Stimulated activated CD4-positive, alpha-beta T cell treated with anti-CD3 and anti-CD28 coated beads, Interleukin-15, amount 100 ng/mL, for 48 hours (primary cell): Measurements from ENCODE around the gene TGFB1.
"Not testable (repeated sequence)": the region's sequence is repeated elsewhere in the genome, so short reads cannot be mapped to it uniquely, and the experiment has no call there.

ENCODE experiments used
- DNase-seq, 2 donors: peaks; one replicate each; pipeline ENCODE4 v3.0.0-alpha.2; 2020; ENCODE audit warnings: low read depth in 2 of 2

Gene TGFB1

DNA sequence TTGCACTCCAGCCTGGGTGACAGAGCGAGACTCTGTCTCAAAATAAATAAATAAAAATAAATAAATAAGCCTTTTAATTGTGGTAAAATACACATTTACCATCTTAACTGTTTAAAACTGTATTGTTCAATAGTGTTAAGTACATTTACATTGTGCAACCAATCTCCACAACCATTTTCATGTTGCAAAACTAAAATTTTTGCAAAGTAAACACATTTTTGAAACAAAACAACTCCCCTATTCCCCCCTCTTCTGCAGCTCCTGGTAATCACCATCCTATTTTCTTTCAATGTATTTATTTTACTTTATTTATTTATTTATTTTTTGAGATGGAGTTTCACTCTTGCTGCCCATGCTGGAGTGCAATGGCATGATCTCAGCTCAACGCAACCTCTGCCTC, 16.0 kb upstream of the TGFB1 start:
- DNase-seq, result no peak

GRCh38 chr19:41367848-41368301, 14.2 kb upstream of the TGFB1 start:
- no peak for DNase-seq

- no peak for DNase-seq
These were observed 12.4 kb upstream of the TGFB1 start for GRCh38 chr19:41366089-41366488.

DNA sequence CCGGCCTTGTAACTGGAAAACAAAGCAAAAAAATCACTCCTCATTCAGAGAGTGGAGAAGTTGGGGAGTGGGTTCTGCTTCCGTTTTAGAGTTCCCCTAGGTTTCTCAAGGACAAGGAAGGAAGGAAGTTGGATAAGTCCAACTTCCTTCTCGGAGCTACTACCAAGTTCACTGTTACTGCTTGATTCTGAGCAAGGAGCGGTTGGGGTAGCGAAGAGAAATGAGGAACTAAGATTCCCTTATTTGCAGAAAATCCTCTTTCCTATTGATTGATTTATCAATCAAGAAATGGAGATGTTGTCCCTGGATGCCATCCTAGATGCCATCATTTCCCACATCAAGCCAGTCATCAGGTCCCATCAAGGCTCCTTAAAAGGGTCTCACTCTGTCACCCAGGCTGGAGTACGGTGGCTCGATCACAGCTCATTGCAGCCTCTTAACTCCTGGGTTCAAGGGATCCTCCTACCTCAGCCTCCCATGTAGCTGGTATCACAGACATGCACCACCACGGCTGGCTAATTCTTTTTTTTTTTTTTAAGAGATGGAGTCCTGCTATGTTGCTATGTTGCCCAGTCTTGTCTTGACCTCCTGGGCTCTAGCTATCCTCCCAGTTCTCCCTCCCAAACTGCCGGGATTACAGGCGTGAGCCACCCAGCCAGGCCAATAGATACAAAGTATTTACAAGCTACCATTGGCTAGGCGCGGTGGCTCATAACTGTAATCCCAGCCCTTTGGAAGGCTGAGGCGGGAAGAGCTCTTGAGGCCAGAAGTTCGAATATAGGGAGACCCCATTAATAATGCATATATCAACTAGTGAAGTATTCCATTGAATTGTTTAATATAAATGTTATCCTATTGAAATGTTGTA, 11.0 kb upstream of the TGFB1 start:
- DNase-seq, result no peak

- peak; percentile 95 to 97 for DNase-seq
These were observed 10.2 kb upstream of the TGFB1 start, which contains the start of gene B9D2 for GRCh38 chr19:41363753-41364523. Gene B9D2, minus strand, starts transcription at chr19:41364149. Its CDS starts 630 bp downstream, at chr19:41363519.

- DNase-seq, result no peak
These were observed 9.6 kb upstream of the TGFB1 start for GRCh38 chr19:41363371-41363752.

DNA sequence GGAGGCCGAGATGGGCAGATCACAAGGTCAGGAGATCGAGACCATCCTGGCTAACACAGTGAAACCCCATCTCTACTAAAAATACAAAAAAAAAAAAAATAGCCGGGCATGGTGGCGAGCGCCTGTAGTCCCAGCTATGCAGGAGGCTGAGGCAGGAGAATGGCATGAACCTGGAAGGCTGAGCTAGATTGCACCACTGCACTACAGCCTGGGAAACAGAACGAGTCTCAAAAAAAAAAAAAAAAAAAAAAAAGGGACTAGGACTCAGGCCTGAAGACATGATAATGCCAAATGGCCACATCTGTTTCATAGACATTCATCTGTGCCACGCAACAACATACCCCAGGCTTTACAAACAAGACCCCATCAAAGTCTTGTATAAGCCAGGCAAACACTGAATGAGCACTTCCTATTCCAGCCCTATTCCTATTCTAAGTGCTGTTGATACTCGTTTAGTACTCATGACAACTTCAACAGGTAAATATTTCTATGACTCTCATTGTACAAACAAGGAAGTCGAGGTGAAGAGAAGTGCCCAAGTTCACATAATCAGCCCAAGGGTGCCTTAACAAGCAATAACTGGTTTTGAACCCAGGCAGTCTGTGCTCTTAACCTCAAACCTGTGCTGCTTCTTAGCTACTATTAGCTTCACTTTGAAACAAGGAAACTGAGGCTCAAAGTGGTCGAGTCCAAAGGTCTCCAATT, 8.6 kb upstream of the TGFB1 start:
- DNase-seq, result no peak

GRCh38 chr19:41359741-41360140, 6.0 kb upstream of the TGFB1 start:
- DNase-seq, result no peak

- no peak for DNase-seq
These were observed 4.0 kb upstream of the TGFB1 start for GRCh38 chr19:41357746-41358145.

DNA sequence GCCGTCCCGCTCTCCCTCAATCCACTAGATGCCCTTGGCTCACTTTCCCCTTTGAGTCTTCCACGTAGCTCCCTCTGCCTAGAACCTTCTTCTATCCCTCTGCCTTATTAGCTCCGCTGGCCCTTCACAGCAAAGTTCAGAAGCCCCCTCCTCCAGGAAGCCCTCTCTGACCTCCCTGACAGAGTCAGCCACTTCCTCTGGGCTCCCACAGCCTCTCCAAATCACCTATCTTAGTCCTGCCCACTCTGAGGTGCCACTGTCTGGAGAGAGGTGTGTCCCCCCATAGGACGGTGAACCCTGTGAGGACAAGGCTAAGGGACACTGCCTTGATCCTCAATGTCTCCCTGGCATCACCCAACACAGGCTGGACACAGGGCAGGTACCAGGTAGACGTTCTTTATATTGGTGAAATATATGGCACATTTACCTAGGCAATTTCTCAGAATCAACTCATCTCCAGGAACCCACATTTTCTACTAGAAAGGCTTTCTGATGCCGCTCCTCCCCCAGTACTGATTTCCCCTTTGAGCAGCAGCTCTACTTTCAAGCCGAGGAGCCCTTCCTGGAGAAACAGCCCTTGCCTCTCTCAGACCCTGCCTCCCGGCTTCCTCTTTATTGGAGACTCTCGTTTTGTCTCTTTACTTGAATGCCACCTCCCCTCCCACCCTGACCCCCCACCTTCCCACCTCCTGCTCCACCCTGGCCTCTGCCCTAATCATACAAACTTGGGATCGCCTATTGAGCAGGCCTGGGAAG, 3.4 kb upstream of the TGFB1 start:
- no peak for DNase-seq

DNA sequence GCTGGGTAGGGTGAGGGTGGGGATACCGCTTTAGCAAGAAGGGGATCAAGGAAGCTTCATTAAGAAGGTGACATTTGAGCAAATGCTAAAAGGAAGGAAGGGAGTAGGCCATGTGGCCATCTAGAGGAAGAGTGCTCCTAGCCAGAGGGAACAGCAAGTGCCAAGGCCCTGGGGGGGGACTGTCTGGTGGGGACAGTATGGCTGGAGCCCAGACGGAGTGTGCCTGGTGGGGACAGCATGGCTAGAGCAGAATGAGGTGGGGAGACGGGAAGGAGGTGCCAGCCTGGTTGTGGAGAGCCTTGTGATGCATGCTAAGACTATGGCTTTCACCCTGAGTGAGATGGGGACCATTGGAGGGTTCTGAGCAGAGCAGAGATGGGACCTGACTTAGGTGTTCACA, 2.1 kb upstream of the TGFB1 start:
- no peak for DNase-seq

DNA sequence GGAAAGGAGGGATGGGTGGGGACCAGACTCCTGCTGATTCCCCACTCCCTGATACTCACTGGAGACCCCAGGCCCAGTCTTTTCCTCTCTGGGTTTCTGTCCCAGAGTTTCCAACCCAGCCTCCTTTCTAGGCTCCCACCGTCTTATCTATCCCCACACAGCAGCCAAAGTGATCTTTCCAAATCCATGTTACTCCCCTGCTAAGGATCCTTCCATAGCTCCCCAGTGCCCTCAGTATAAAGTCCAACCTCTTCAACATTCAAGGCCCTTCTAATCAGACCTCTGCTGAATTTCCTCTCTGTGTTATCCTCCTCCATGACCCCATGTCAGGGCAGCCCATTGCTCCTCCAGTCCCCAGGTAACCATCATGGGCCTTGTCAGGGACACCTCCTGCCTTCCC, 1.3 kb upstream of the TGFB1 start:
- no peak for DNase-seq

GRCh38 chr19:41354343-41354953, 726 bp upstream of the TGFB1 start:
- DNase-seq, result no peak

DNA sequence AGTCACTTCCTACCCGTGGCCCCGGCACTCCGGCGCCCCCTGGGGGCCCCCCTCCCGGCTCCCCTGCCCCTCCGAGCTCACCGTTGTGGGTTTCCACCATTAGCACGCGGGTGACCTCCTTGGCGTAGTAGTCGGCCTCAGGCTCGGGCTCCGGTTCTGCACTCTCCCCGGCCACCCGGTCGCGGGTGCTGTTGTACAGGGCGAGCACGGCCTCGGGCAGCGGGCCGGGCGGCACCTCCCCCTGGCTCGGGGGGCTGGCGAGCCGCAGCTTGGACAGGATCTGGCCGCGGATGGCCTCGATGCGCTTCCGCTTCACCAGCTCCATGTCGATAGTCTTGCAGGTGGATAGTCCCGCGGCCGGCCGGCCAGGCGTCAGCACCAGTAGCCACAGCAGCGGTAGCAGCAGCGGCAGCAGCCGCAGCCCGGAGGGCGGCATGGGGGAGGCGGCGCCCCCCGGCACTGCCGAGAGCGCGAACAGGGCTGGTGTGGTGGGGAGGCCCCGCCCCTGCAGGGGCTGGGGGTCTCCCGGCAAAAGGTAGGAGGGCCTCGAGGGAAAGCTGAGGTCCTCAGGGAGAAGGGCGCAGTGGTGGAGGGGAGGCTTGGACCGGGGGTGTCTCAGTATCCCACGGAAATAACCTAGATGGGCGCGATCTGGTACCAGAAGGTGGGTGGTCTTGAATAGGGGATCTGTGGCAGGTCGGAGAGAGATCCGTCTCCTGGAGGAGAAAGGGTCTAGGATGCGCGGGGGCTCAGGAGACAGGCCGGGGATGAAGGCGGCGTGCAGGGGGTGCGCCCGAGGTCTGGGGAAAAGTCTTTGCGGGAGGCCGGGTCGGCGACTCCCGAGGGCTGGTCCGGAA, 885 bp downstream of the TGFB1 start:
- peak; percentile 56 to 69 for DNase-seq

DNA sequence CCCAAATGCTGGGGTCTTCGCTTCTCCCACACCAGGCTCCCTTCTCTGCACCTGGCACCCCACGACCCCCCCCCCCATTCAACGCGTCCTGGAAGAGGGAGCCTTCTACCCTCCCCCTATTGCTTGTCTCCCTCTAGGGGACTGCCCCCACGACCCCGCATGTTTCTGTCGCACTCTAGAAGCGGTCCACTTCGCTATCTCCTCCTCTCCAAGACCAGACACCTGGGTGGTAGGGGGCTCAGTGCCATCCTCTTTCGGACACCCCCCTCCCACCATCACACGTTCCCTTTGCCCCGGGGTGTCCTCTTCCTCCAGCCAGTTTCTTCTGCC, 1.5 kb downstream of the TGFB1 start:
- DNase-seq, result no peak

DNA sequence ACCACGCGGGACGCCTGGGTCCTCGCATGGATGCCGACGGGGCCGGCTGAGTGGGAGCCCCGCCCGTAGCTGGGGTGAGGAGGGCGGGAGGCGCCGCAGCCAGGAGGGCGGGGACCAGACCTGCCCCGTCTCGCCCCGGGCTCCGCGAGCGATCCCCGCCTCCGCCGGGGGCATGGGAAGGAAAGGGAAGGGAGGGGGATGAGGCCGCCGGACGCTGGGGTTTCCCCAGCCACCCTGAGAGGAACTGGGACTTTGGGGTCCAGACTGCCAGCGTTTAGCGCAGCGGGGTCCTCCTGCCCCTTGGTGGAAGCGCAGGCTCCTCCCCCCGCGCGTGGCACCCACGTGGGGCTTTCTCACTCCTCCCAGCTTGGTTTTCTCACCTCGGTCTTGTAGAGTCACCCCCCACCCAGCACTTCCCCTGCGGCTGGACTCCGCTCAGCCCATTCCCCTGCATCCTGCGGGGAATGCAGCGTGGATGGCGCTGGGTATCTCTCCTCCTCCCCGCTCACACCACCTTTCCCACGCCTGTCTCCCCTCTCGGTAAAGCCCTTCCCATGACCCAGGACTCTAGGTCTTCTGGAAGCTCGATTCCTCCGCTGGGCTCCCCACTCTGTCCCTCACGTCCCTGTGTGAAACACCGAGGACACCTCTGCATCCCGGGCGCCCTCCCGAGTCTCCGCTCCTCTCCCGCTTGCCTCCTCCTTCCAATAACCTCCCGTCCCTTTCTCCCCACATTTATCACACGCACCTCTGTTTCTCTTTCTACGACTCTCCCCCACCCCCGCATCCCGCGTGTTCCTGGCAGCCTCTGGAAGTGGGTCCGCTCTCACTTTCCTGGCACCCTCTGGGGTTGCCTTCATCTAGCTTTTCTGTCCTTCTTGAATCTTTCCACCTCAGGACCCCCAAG, 2.1 kb downstream of the TGFB1 start:
- peak; percentile 63 to 76 for DNase-seq

- DNase-seq, result no peak
These were observed 2.9 kb downstream of the TGFB1 start for GRCh38 chr19:41350735-41351338.

DNA sequence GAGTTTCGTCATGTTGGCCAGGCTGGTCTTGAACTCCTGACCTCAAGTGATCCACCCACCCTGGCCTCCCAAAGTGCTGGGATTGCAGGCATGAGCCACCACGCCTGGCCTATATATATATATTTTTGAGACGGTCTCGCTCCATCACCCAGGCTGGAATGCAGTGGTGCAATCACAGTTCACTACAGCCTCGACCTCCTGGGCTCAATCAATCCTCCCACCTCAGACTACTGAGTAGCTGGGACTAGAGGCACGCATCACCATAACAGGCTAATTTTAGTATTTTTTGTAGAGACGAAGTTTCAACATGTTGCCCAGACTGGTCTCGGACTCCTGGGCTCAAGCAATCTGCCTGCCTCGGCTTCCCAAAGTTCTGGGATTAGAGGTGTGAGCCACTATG, 6.8 kb downstream of the TGFB1 start:
- DNase-seq, result not testable (repeated sequence)

- DNase-seq, result no peak
These were observed 9.6 kb downstream of the TGFB1 start for GRCh38 chr19:41344162-41344561.
